Measurements from ENCODE around the gene TTC12. TPM values are rescaled to one million over a fixed set of nuclear protein-coding genes. Genes with fewer than 3 reads are reported as not detected.

Gene TTC12
- total and polyA plus RNA-seq, 2 donors (not counting 1 experiment from before 2014, with no cell fraction given) = 9.0 to 47.3 TPM

DNA sequence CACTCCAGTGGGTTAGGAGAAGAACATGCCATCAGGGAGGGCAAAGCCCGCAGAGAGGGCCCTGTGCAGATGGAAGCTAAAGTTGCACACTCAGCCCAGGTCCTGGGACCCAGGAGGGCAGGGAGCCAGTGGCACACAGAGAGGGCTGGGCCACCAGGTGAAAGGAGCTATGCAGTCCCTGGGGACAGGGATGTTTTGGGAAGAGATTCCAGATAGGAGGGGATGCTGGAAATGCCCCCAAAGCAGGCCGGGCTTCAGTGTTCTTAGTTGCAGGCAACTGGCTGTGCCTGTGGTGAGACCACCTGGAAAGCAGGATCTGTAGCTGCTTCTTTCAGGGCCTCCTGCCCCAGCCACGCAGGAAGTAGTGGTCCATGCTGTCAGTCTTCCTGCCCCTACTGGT lies 92.8 kb downstream of the TTC12 start:
- intact Hi-C loops (cut with micrococcal nuclease) = no loop called here
- Histone ChIP-seq H3K4me3 (ENCODE audit: control extremely low read depth in 1 of 5, extremely low read depth in 1 of 5, insufficient read depth in 1 of 5, low read depth in 2 of 5, low read length in 4 of 5) (no peak overlapping the region), H4K20me1 (ENCODE audit: control insufficient read depth, insufficient read depth, low read length, poor library complexity, severe bottlenecking) (no peaks in the 10 kb centered on the region), H3K36me3 (replicated peaks in 1 of 2; ENCODE audit: control extremely low read depth in 1 of 2, control insufficient read depth in 1 of 2, extremely low read depth in 1 of 2, insufficient read depth in 2 of 2, low read length in 1 of 2) (no peaks in the 10 kb centered on the region), H3K79me2 (ENCODE audit: control insufficient read depth, insufficient read depth, low read length) (no peaks in the 10 kb centered on the region), H3K4me1 (ENCODE audit: control insufficient read depth in 2 of 2, insufficient read depth in 2 of 2, low read length in 2 of 2) (no peaks in the 10 kb centered on the region), H3K9ac (ENCODE audit: low read length) (no peak overlapping the region), H3K4me2 (replicated peaks; ENCODE audit: low read depth, low read length, poor library complexity, severe bottlenecking) (no peak overlapping the region), H3K27me3 (replicated peaks in 1 of 4; ENCODE audit: control extremely low read depth in 1 of 4, control insufficient read depth in 3 of 4, insufficient read depth in 4 of 4, low read length in 3 of 4) (no peaks in the 10 kb centered on the region), H3K9me3 (ENCODE audit: control extremely low read depth in 1 of 3, control insufficient read depth in 2 of 3, insufficient read depth in 1 of 3, low read length in 2 of 3) (peaks cover 0 to 3% (median 0%) of the 10 kb centered on the region in 3 donors), H3K27ac (ENCODE audit: low read length in 2 of 2) (no peak overlapping the region), H2AFZ (ENCODE audit: insufficient read depth, low read depth, low read length, poor library complexity, severe bottlenecking) (no peak overlapping the region)
- ATAC-seq (ENCODE audit: low read depth) (no peak), DNase-seq (no peak)
- Mint-ChIP-seq H3K9me3 (ENCODE audit: insufficient read depth) (no peaks in the 10 kb centered on the region), H3K27me3 (peaks cover 10% of the 10 kb centered on the region), H3K4me3 (no peak overlapping the region), H3K27ac (no peak overlapping the region), H3K4me1 (no peaks in the 10 kb centered on the region)
- TF ChIP-seq, protein P1, sequence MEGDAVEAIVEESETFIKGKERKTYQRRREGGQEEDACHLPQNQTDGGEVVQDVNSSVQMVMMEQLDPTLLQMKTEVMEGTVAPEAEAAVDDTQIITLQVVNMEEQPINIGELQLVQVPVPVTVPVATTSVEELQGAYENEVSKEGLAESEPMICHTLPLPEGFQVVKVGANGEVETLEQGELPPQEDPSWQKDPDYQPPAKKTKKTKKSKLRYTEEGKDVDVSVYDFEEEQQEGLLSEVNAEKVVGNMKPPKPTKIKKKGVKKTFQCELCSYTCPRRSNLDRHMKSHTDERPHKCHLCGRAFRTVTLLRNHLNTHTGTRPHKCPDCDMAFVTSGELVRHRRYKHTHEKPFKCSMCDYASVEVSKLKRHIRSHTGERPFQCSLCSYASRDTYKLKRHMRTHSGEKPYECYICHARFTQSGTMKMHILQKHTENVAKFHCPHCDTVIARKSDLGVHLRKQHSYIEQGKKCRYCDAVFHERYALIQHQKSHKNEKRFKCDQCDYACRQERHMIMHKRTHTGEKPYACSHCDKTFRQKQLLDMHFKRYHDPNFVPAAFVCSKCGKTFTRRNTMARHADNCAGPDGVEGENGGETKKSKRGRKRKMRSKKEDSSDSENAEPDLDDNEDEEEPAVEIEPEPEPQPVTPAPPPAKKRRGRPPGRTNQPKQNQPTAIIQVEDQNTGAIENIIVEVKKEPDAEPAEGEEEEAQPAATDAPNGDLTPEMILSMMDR (IDR thresholded peaks at IDR 0.05) = no peak
- ChIA-PET POLR2A (no interaction called here), CTCF (no interaction called here)
- WGBS (ENCODE audit: insufficient coverage) = 48% methylated on average over 3 of the region's 3 CpGs

DNA sequence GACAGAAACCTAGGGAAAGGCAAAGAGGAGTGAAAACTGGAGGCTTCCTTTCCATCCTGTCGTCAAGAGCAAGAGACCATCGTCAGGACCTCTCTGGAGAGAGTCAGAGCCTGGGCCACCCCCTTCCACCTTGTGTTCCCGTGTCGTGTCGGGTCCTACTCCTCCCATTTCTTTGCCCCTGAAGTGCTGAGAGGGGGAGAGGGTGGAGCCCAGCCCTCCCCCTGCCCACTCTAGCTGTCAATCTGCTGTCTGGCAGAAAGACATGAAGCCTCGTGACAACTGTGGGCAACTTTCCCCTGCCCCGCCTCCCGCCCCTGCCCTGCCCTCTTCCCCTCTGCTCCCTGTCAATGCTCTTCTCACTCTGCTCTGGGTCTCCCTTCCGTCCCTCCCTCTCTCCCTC lies 93.8 kb downstream of the TTC12 start:
- Histone ChIP-seq H3K27ac (ENCODE audit: low read length in 2 of 2) (no peak overlapping the region), H4K20me1 (ENCODE audit: control insufficient read depth, insufficient read depth, low read length, poor library complexity, severe bottlenecking) (no peaks in the 10 kb centered on the region), H3K4me3 (ENCODE audit: control extremely low read depth in 1 of 5, extremely low read depth in 1 of 5, insufficient read depth in 1 of 5, low read depth in 2 of 5, low read length in 4 of 5) (no peak overlapping the region), H3K4me1 (ENCODE audit: control insufficient read depth in 2 of 2, insufficient read depth in 2 of 2, low read length in 2 of 2) (no peaks in the 10 kb centered on the region), H3K27me3 (replicated peaks in 1 of 4; ENCODE audit: control extremely low read depth in 1 of 4, control insufficient read depth in 3 of 4, insufficient read depth in 4 of 4, low read length in 3 of 4) (no peaks in the 10 kb centered on the region), H3K79me2 (ENCODE audit: control insufficient read depth, insufficient read depth, low read length) (no peaks in the 10 kb centered on the region), H3K4me2 (replicated peaks; ENCODE audit: low read depth, low read length, poor library complexity, severe bottlenecking) (no peak overlapping the region), H3K36me3 (replicated peaks in 1 of 2; ENCODE audit: control extremely low read depth in 1 of 2, control insufficient read depth in 1 of 2, extremely low read depth in 1 of 2, insufficient read depth in 2 of 2, low read length in 1 of 2) (no peaks in the 10 kb centered on the region), H3K9ac (ENCODE audit: low read length) (no peak overlapping the region), H2AFZ (ENCODE audit: insufficient read depth, low read depth, low read length, poor library complexity, severe bottlenecking) (no peak overlapping the region), H3K9me3 (ENCODE audit: control extremely low read depth in 1 of 3, control insufficient read depth in 2 of 3, insufficient read depth in 1 of 3, low read length in 2 of 3) (peaks cover 0 to 3% (median 0%) of the 10 kb centered on the region in 3 donors)
- Mint-ChIP-seq H3K4me3 (no peak overlapping the region), H3K9me3 (ENCODE audit: insufficient read depth) (no peaks in the 10 kb centered on the region), H3K4me1 (no peaks in the 10 kb centered on the region), H3K27ac (no peak overlapping the region), H3K27me3 (peaks cover 10% of the 10 kb centered on the region)
- CTCF ChIA-PET = no interaction called here
- TF ChIP-seq, protein P1 (IDR thresholded peaks at IDR 0.05) = no peak
- intact Hi-C loops (cut with micrococcal nuclease) = no loop called here
- POLR2A ChIA-PET = no interaction called here
- WGBS (ENCODE audit: insufficient coverage) = 85% methylated on average over 6 of the region's 9 CpGs
- no peak for ATAC-seq (ENCODE audit: low read depth)
- no peak for DNase-seq

Data from B cell (primary cell).